MCF 10A (cell line): ENCODE results near the gene COL9A1. TPM values are rescaled to one million over a fixed set of nuclear protein-coding genes. Genes with fewer than 3 reads are reported as not detected.
"Not testable (repeated sequence)": the region's sequence is repeated elsewhere in the genome, so short reads cannot be mapped to it uniquely, and the experiment has no call there.

Experiments
- BruUV-seq: library from RNA; stranded (reverse); fragments of 400-500 nt; replicated peaks from 2 replicates; lab custom pipeline; 2021; lab: Mats Ljungman, UMichigan
- CTCF ChIA-PET: fragments of 300-600 bp; sonication (Branson Sonifier 250); formaldehyde crosslinking; extraction: SDS; loops from one replicate; lab custom pipeline; 2021; ENCODE audit warnings: antibody characterized with exemption, inconsistent platforms; lab: Yijun Ruan, JAX
- POLR2A ChIA-PET: fragments of 300-600, 350-650 bp; sonication (Branson Sonifier 250); formaldehyde crosslinking; extraction: SDS; loops from one replicate; lab custom pipeline; 2020; ENCODE audit warnings: antibody characterized with exemption, inconsistent platforms; lab: Yijun Ruan, JAX
- DNase-seq: peaks from one replicate; pipeline ENCODE4 v3.0.0-alpha.2; 2018; ENCODE audit not compliant: unreplicated experiment
- H3K27ac Mint-ChIP-seq: one replicate; pipeline ENCODE4 v1.8.0; 2022; ENCODE audit warnings: mild to moderate bottlenecking, low read depth, mixed read lengths; ENCODE audit not compliant: unreplicated experiment
- H3K27me3 Mint-ChIP-seq: one replicate; pipeline ENCODE4 v1.8.0; 2022; ENCODE audit warnings: mixed read lengths; ENCODE audit not compliant: insufficient read depth, unreplicated experiment
- H3K36me3 Mint-ChIP-seq: one replicate; pipeline ENCODE4 v1.8.0; 2022; ENCODE audit warnings: mild to moderate bottlenecking, moderate library complexity, mixed read lengths; ENCODE audit not compliant: insufficient read depth, unreplicated experiment
- H3K4me1 Mint-ChIP-seq: one replicate; pipeline ENCODE4 v1.8.0; 2022; ENCODE audit warnings: mixed read lengths; ENCODE audit not compliant: insufficient read depth, unreplicated experiment
- H3K4me3 Mint-ChIP-seq: one replicate; pipeline ENCODE4 v1.8.0; 2022; ENCODE audit warnings: mild to moderate bottlenecking, moderate library complexity, mixed read lengths; ENCODE audit not compliant: unreplicated experiment
- H3K9me3 Mint-ChIP-seq: one replicate; pipeline ENCODE4 v1.8.0; 2022; ENCODE audit warnings: mixed read lengths; ENCODE audit not compliant: unreplicated experiment
- intact Hi-C: fragments of 100-400 bp; cut with micrococcal nuclease; formaldehyde crosslinking; loops from 2 replicates; pipeline ENCODE4 v1.14.1; 2022
- total RNA-seq: library from RNA; stranded (reverse); gene quantifications from 2 replicates; pipeline ENCODE4 v1.2.3, GENCODE V29; 2022
- TF ChIP-seq, protein P1 (sequence below): fragments of 200-600 bp; IDR thresholded peaks from one replicate; pipeline ENCODE4 v1.8.0; 2022; ENCODE audit warnings: antibody characterized with exemption, mild to moderate bottlenecking; ENCODE audit not compliant: unreplicated experiment

COL9A1 gene
- total RNA-seq, 1 experiment from 2014 or later, result not detected

DNA sequence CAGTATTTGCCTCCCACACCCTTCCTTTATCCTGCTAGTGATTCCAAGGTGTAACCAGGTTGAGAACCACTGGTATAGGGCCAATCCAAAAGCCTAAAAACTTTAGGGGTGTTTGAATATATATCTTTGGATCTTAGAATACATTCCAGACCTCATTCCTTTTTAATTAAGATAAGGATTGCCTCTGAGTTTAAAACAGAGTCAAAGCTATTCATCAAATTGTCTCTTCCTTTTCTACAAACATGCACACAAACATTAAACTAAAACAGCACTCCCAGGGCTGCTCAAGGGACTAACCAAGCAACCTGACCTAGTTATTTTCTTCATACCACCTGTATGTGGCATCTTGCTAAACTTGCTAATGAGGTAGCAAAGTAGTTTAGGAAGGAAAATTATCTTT lies 22.1 kb upstream of the COL9A1 start:
- H3K9me3 Mint-ChIP-seq, result no peaks in the 10 kb centered on the region
- no TSS peak for BruUV-seq

GRCh38 chr6:70317799-70318198 lies 14.9 kb upstream of the COL9A1 start:
- H3K36me3 Mint-ChIP-seq, POLR2A ChIA-PET, intact Hi-C loops, H3K4me1 Mint-ChIP-seq, H3K27ac Mint-ChIP-seq, H3K9me3 Mint-ChIP-seq, BruUV-seq, DNase-seq, H3K4me3 Mint-ChIP-seq: not testable (repeated sequence)
- H3K27me3 Mint-ChIP-seq, result peaks cover 86% of the 10 kb centered on the region
- CTCF ChIA-PET, result interaction anchor here (0.8 to 1.3 kb wide), 2 partner anchors 9 to 97 kb away, joined by 3 read pairs; no protein-coding TSS in a partner anchor

More for the DNA sequence above, 22.1 kb upstream of the COL9A1 start:
- DNase-seq, result no peak
- H3K4me3 Mint-ChIP-seq, result no peak overlapping the region
- H3K36me3 Mint-ChIP-seq, result no peaks in the 10 kb centered on the region
- no peaks in the 10 kb centered on the region for H3K4me1 Mint-ChIP-seq
- H3K27me3 Mint-ChIP-seq, result peaks cover 81% of the 10 kb centered on the region
- intact Hi-C loops, result no loop called here
- no peak overlapping the region for H3K27ac Mint-ChIP-seq
- ChIA-PET POLR2A (no interaction called here), CTCF (interaction anchor here (0.5 to 1.9 kb wide), 5 partner anchors 14 to 610 kb away, joined by 3 to 7 read pairs (median 3); no protein-coding TSS in a partner anchor)
- TF ChIP-seq, protein P1, sequence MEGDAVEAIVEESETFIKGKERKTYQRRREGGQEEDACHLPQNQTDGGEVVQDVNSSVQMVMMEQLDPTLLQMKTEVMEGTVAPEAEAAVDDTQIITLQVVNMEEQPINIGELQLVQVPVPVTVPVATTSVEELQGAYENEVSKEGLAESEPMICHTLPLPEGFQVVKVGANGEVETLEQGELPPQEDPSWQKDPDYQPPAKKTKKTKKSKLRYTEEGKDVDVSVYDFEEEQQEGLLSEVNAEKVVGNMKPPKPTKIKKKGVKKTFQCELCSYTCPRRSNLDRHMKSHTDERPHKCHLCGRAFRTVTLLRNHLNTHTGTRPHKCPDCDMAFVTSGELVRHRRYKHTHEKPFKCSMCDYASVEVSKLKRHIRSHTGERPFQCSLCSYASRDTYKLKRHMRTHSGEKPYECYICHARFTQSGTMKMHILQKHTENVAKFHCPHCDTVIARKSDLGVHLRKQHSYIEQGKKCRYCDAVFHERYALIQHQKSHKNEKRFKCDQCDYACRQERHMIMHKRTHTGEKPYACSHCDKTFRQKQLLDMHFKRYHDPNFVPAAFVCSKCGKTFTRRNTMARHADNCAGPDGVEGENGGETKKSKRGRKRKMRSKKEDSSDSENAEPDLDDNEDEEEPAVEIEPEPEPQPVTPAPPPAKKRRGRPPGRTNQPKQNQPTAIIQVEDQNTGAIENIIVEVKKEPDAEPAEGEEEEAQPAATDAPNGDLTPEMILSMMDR, result no peak

DNA sequence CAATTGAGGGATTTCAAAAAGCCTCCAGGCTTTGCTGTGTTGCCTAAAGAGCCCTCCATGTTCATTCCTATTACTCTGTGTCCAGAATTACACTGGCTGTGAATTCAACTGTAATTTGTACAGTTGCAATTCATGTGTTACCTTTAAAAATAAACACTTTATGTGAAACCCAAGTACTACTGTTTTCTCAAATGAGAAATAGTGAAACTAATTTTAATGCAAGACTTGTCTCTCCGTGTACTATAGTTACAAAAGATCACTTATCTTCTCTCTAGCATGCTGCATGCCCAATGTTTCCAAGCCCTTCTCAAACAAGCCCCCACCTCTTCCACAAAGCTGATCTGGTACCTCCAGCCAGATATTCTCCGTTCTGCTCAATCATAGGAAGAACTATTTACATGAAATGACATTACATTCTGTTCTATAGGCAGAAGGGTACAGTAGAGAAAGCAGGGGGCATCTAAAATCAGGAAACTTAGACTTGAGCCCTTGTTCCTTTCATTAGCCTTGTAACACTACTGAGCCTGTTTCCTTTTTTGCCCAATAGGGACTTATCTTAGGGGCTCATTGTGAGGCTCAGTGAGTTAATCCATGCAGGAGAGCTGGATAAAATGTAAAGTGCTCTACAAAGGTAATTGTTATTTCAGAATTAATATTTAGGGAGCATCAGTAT lies 12.3 kb upstream of the COL9A1 start:
- intact Hi-C loops, result no loop called here
- DNase-seq, result no peak
- no peak overlapping the region for H3K27ac Mint-ChIP-seq
- no peaks in the 10 kb centered on the region for H3K9me3 Mint-ChIP-seq
- TF ChIP-seq, protein P1, result no peak
- H3K4me3 Mint-ChIP-seq, result no peak overlapping the region
- peaks cover 15% of the 10 kb centered on the region for H3K4me1 Mint-ChIP-seq
- ChIA-PET POLR2A (no interaction called here), CTCF (interaction anchor here (0.6 to 9.4 kb wide), 4 partner anchors 52 to 1229 kb away, joined by 3 to 233 read pairs (median 4); no protein-coding TSS in a partner anchor)
- H3K36me3 Mint-ChIP-seq, result peaks cover 6% of the 10 kb centered on the region
- no TSS peak for BruUV-seq
- H3K27me3 Mint-ChIP-seq, result peaks cover 98% of the 10 kb centered on the region

- POLR2A ChIA-PET, result interaction anchor here (2.8 kb wide), 1 partner anchor 99 kb away, joined by 8 read pairs; the partner anchor contains the start of gene FAM135A
- TF ChIP-seq, protein P1, result no peak
- no TSS peak for BruUV-seq
- no peak overlapping the region for H3K27ac Mint-ChIP-seq
- peaks cover 96% of the 10 kb centered on the region for H3K27me3 Mint-ChIP-seq
- peaks cover 15% of the 10 kb centered on the region for H3K4me1 Mint-ChIP-seq
- H3K36me3 Mint-ChIP-seq, result peaks cover 6% of the 10 kb centered on the region
- intact Hi-C loops, result loop anchor here (5.0 kb wide), 3 partner anchors 92 to 643 kb away; partner anchors contain the start of gene B3GAT2
- H3K9me3 Mint-ChIP-seq, result no peaks in the 10 kb centered on the region
- no peak overlapping the region for H3K4me3 Mint-ChIP-seq
- no peak for DNase-seq
- CTCF ChIA-PET, result interaction anchor here (0.6 to 9.4 kb wide), 4 partner anchors 24 to 1676 kb away, joined by 3 to 233 read pairs (median 4); no protein-coding TSS in a partner anchor
Observed at GRCh38 chr6:70314296-70314695, 11.4 kb upstream of the COL9A1 start.
